HEK293 (cell line): ENCODE measurements around the gene CCDC102B.

Experiments used
- CTCF ChIA-PET: fragments of 350-600 bp; formaldehyde crosslinking; extraction: SDS; loops from one replicate; lab custom pipeline; 2021; ENCODE audit warnings: antibody characterized with exemption; lab: Yijun Ruan, JAX
- POLR2A ChIA-PET: fragments of 300-600 bp; formaldehyde crosslinking; extraction: SDS; loops from one replicate; lab custom pipeline; 2020; ENCODE audit warnings: antibody characterized with exemption, inconsistent platforms; lab: Yijun Ruan, JAX
- H3K27ac ChIP-seq: fragments of 200-500 bp; sonication (Bioruptor generic); 2 replicates; pipeline ENCODE4 v1.5.1; 2014; ENCODE audit warnings: low read depth, low read length, control low read depth, inconsistent platforms; ENCODE audit errors: extremely low read depth
- H3K36me3 ChIP-seq, 2 experiments: fragments of 200-500 bp in 1 of 2; sonication (Bioruptor generic) in 1 of 2; 1 replicate in 1 of 2; 2 replicates in 1 of 2; pipeline ENCODE4 v1.5.1; 2014 to 2017; ENCODE audit warnings: inconsistent platforms in 2 of 2, low read length in 2 of 2; ENCODE audit not compliant: control insufficient read depth in 2 of 2, insufficient read depth in 1 of 2
- H3K4me1 ChIP-seq: fragments of 200-500 bp; sonication (Bioruptor generic); 2 replicates; pipeline ENCODE4 v1.5.1; 2014; ENCODE audit warnings: mild to moderate bottlenecking, low read length, inconsistent platforms; ENCODE audit not compliant: control insufficient read depth, insufficient read depth
- H3K4me3 ChIP-seq: 2 replicates; pipeline ENCODE4 v1.5.1; 2011; ENCODE audit warnings: low read depth, mild to moderate bottlenecking, control low read depth, low read length, moderate library complexity
- H3K9me3 ChIP-seq: fragments of 200-500 bp; sonication (Bioruptor generic); 2 replicates; pipeline ENCODE4 v1.5.1; 2014; ENCODE audit warnings: low read depth, low read length, inconsistent platforms; ENCODE audit not compliant: control insufficient read depth, insufficient read depth
- KLF17 ChIP-seq: fragments of 450-650 bp; formaldehyde crosslinking; IDR thresholded peaks from 2 replicates; pipeline ENCODE4 v1.5.1; 2016; ENCODE audit warnings: missing biosample characterization, missing genetic modification characterization
- KLF9 ChIP-seq: fragments of 450-650 bp; formaldehyde crosslinking; IDR thresholded peaks from 2 replicates; pipeline ENCODE4 v1.5.1; 2016; ENCODE audit warnings: missing biosample characterization, missing genetic modification characterization, low read depth
- WT1 ChIP-seq: fragments of 450-650 bp; formaldehyde crosslinking; IDR thresholded peaks from 2 replicates; pipeline ENCODE4 v1.5.1; 2016; ENCODE audit warnings: missing biosample characterization, missing genetic modification characterization
- ZBTB21 ChIP-seq: fragments of 450-650 bp; formaldehyde crosslinking; IDR thresholded peaks from 2 replicates; pipeline ENCODE4 v1.5.1; 2017; ENCODE audit warnings: missing biosample characterization, missing genetic modification characterization
- ZFP41 ChIP-seq: fragments of 450-650 bp; formaldehyde crosslinking; IDR thresholded peaks from 2 replicates; pipeline ENCODE4 v1.5.1; 2016; ENCODE audit warnings: missing biosample characterization, missing genetic modification characterization, borderline replicate concordance
- ZNF16 ChIP-seq: fragments of 450-650 bp; formaldehyde crosslinking; IDR thresholded peaks from 2 replicates; pipeline ENCODE4 v1.5.1; 2016; ENCODE audit warnings: low read depth, missing biosample characterization, missing genetic modification characterization
- ZNF280C ChIP-seq: fragments of 450-650 bp; formaldehyde crosslinking; IDR thresholded peaks from 2 replicates; pipeline ENCODE4 v1.5.1; 2016; ENCODE audit warnings: missing biosample characterization, missing genetic modification characterization
- ZNF398 ChIP-seq: fragments of 450-650 bp; formaldehyde crosslinking; IDR thresholded peaks from 2 replicates; pipeline ENCODE4 v1.5.1; 2017; ENCODE audit warnings: missing biosample characterization, missing genetic modification characterization
- ZNF473 ChIP-seq: fragments of 450-650 bp; formaldehyde crosslinking; IDR thresholded peaks from 2 replicates; pipeline ENCODE4 v1.5.1; 2017; ENCODE audit warnings: missing biosample characterization, missing genetic modification characterization
- ZNF48 ChIP-seq: fragments of 450-650 bp; formaldehyde crosslinking; IDR thresholded peaks from 2 replicates; pipeline ENCODE4 v1.5.1; 2016; ENCODE audit warnings: missing biosample characterization, missing genetic modification characterization
- ZNF510 ChIP-seq: fragments of 450-650 bp; formaldehyde crosslinking; IDR thresholded peaks from 2 replicates; pipeline ENCODE4 v1.5.1; 2018; ENCODE audit warnings: mild to moderate bottlenecking, missing genetic modification characterization, missing biosample characterization; ENCODE audit not compliant: insufficient replicate concordance
- ZNF548 ChIP-seq: fragments of 450-650 bp; formaldehyde crosslinking; IDR thresholded peaks from 2 replicates; pipeline ENCODE4 v1.5.1; 2016; ENCODE audit warnings: missing biosample characterization, missing genetic modification characterization
- ZNF626 ChIP-seq: fragments of 450-650 bp; sonication (Bioruptor Pico); formaldehyde crosslinking; IDR thresholded peaks from 2 replicates; pipeline ENCODE4 v1.5.1; 2018; ENCODE audit warnings: missing biosample characterization, missing genetic modification characterization, inconsistent platforms
- ZNF837 ChIP-seq: fragments of 450-650 bp; formaldehyde crosslinking; IDR thresholded peaks from 2 replicates; pipeline ENCODE4 v1.5.1; 2016; ENCODE audit warnings: missing biosample characterization, missing genetic modification characterization
- TF ChIP-seq, protein P1 (sequence below): fragments of 450-650 bp; formaldehyde crosslinking; IDR thresholded peaks from 2 replicates; pipeline ENCODE4 v1.5.1; 2017; ENCODE audit warnings: missing biosample characterization, missing genetic modification characterization
- TF ChIP-seq, protein P2 (sequence below): fragments of 450-650 bp; formaldehyde crosslinking; IDR thresholded peaks from 2 replicates; pipeline ENCODE4 v1.5.1; 2017; ENCODE audit warnings: missing biosample characterization, mild to moderate bottlenecking, missing genetic modification characterization, moderate library complexity
- TF ChIP-seq, protein P3 (sequence below): fragments of 450-650 bp; formaldehyde crosslinking; IDR thresholded peaks from 2 replicates; pipeline ENCODE4 v1.5.1; 2016; ENCODE audit warnings: missing biosample characterization, missing genetic modification characterization
- TF ChIP-seq, protein P4 (sequence below): fragments of 450-650 bp; formaldehyde crosslinking; IDR thresholded peaks from 2 replicates; pipeline ENCODE4 v1.5.1; 2016; ENCODE audit warnings: missing biosample characterization, missing genetic modification characterization

Gene CCDC102B

GRCh38 chr18:68960355-68960754 lies 162.5 kb downstream of the CCDC102B start:
- no peaks in the 10 kb centered on the region for H3K36me3 ChIP-seq
- TF ChIP-seq, protein P1, sequence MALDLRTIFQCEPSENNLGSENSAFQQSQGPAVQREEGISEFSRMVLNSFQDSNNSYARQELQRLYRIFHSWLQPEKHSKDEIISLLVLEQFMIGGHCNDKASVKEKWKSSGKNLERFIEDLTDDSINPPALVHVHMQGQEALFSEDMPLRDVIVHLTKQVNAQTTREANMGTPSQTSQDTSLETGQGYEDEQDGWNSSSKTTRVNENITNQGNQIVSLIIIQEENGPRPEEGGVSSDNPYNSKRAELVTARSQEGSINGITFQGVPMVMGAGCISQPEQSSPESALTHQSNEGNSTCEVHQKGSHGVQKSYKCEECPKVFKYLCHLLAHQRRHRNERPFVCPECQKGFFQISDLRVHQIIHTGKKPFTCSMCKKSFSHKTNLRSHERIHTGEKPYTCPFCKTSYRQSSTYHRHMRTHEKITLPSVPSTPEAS (tag by site-specific recombination) = no peak
- TF ChIP-seq KLF17 (tag by site-specific recombination) (no peak), KLF9 (no peak), ZBTB21 (tag by site-specific recombination) (no peak), ZNF48 (tag by site-specific recombination) (no peak), ZNF548 (tag by site-specific recombination) (no peak), ZNF280C (tag by site-specific recombination) (no peak), ZFP41 (tag by site-specific recombination) (no peak), ZNF398 (tag by site-specific recombination) (no peak), ZNF473 (tag by site-specific recombination) (no peak), ZNF16 (no peak), ZNF837 (no peak), WT1 (tag by site-specific recombination) (no peak), ZNF626 (tag by site-specific recombination) (no peak), ZNF510 (tag by site-specific recombination) (no peak)
- TF ChIP-seq, protein P2, sequence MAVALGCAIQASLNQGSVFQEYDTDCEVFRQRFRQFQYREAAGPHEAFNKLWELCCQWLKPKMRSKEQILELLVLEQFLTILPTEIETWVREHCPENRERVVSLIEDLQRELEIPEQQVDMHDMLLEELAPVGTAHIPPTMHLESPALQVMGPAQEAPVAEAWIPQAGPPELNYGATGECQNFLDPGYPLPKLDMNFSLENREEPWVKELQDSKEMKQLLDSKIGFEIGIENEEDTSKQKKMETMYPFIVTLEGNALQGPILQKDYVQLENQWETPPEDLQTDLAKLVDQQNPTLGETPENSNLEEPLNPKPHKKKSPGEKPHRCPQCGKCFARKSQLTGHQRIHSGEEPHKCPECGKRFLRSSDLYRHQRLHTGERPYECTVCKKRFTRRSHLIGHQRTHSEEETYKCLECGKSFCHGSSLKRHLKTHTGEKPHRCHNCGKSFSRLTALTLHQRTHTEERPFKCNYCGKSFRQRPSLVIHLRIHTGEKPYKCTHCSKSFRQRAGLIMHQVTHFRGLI = no peak
- TF ChIP-seq, protein P3, sequence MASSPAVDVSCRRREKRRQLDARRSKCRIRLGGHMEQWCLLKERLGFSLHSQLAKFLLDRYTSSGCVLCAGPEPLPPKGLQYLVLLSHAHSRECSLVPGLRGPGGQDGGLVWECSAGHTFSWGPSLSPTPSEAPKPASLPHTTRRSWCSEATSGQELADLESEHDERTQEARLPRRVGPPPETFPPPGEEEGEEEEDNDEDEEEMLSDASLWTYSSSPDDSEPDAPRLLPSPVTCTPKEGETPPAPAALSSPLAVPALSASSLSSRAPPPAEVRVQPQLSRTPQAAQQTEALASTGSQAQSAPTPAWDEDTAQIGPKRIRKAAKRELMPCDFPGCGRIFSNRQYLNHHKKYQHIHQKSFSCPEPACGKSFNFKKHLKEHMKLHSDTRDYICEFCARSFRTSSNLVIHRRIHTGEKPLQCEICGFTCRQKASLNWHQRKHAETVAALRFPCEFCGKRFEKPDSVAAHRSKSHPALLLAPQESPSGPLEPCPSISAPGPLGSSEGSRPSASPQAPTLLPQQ (tag by site-specific recombination) = no peak
- TF ChIP-seq, protein P4, sequence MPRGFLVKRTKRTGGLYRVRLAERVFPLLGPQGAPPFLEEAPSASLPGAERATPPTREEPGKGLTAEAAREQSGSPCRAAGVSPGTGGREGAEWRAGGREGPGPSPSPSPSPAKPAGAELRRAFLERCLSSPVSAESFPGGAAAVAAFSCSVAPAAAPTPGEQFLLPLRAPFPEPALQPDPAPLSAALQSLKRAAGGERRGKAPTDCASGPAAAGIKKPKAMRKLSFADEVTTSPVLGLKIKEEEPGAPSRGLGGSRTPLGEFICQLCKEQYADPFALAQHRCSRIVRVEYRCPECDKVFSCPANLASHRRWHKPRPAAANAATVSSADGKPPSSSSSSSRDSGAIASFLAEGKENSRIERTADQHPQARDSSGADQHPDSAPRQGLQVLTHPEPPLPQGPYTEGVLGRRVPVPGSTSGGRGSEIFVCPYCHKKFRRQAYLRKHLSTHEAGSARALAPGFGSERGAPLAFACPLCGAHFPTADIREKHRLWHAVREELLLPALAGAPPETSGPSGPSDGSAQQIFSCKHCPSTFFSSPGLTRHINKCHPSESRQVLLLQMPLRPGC (tag by site-specific recombination) = no peak
- CTCF ChIA-PET = no interaction called here
- H3K4me3 ChIP-seq = no peak overlapping the region
- H3K9me3 ChIP-seq = no peaks in the 10 kb centered on the region
- H3K4me1 ChIP-seq = no peaks in the 10 kb centered on the region
- POLR2A ChIA-PET = no interaction called here
- H3K27ac ChIP-seq = no peak overlapping the region
